ENCODE measurements around the gene HLA-A. TPM values are rescaled to one million over a fixed set of nuclear protein-coding genes. Genes with fewer than 3 reads are reported as not detected.

Gene HLA-A
- 1,302 and 1,396 TPM in 2 replicates for total RNA-seq (2014; rRNA removed; shearing (Covaris generic); ENCODE audit: low replicate concordance)

DNA sequence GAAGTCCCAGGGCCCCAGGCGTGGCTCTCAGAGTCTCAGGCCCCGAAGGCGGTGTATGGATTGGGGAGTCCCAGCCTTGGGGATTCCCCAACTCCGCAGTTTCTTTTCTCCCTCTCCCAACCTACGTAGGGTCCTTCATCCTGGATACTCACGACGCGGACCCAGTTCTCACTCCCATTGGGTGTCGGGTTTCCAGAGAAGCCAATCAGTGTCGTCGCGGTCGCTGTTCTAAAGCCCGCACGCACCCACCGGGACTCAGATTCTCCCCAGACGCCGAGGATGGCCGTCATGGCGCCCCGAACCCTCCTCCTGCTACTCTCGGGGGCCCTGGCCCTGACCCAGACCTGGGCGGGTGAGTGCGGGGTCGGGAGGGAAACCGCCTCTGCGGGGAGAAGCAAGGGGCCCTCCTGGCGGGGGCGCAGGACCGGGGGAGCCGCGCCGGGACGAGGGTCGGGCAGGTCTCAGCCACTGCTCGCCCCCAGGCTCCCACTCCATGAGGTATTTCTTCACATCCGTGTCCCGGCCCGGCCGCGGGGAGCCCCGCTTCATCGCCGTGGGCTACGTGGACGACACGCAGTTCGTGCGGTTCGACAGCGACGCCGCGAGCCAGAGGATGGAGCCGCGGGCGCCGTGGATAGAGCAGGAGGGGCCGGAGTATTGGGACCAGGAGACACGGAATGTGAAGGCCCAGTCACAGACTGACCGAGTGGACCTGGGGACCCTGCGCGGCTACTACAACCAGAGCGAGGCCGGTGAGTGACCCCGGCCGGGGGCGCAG lies at the start of gene HLA-A:
Gene HLA-A (plus strand): TSS at position 258 of the 778 bp plus-strand sequence. CDS start 22 bp downstream, at position 280.
- in situ Hi-C loops (cut with HindIII; ENCODE audit: low pct_unique_long_range_greater_than_20kb, low sequenced_read_pairs): no loop called here
- DNase-seq (ENCODE audit: low read depth): peak; percentile 92

DNA sequence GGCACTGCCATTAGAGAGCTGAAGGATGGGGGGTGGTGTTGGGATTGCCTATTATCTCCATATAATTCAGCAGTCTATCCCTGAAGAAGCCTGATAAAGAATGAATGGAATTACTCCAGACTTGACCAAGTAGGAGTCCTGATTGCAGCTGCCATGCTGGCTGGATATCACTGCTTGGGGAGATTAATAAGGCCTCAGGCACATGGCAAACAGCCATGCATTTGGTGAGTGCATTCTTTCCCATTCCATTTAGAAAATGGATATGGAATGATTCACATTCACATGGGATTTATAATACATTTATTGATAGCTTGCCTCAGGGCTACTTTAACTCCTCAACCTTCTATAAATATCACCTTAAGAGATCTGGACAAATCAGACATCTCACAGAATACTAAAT lies 49.6 kb upstream of the HLA-A start:
- no peak for DNase-seq (ENCODE audit: low read depth)
- in situ Hi-C loops (cut with HindIII; ENCODE audit: low pct_unique_long_range_greater_than_20kb, low sequenced_read_pairs): no loop called here

DNA sequence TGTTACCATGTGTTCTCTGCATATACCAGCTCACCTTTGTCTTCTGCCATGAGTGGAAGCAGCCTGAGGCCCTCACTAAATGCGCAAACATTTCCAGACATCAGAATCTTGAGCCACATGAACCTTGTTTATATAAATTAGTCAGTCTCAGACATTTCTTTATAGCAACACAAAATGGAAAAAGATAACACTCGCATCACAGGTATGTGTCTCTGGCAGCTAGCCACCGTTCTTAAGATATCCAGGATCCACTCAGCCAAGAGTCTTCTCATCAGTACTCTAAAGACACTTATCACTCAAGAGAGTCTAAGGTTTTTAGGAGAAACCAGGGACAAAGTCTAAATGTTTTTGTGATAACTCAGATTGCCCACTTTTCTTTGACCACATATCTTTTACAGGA lies 43.1 kb upstream of the HLA-A start:
- in situ Hi-C loops (cut with HindIII; ENCODE audit: low pct_unique_long_range_greater_than_20kb, low sequenced_read_pairs): no loop called here
- DNase-seq (ENCODE audit: low read depth): no peak

DNA sequence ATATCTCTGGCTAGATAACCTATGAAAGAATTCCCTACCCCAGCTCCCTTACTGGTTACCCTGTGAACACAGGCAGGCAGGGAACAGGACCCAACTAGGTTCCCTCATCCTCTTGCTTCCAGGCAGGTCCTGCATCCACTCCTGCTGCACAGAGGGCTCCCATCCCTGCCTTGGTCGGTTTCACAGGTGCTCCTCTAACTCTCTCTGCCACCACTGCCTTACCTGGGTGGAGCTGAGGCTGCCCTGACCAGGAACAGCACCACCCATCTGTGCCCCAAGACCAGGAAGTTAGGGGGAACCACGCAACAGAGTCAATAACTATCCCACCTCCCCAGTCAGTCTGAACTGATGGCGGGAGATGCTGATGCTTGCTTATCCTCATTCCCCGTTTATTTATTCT lies 37.0 kb upstream of the HLA-A start:
- in situ Hi-C loops (cut with HindIII; ENCODE audit: low pct_unique_long_range_greater_than_20kb, low sequenced_read_pairs): no loop called here
- no peak for DNase-seq (ENCODE audit: low read depth)

DNA sequence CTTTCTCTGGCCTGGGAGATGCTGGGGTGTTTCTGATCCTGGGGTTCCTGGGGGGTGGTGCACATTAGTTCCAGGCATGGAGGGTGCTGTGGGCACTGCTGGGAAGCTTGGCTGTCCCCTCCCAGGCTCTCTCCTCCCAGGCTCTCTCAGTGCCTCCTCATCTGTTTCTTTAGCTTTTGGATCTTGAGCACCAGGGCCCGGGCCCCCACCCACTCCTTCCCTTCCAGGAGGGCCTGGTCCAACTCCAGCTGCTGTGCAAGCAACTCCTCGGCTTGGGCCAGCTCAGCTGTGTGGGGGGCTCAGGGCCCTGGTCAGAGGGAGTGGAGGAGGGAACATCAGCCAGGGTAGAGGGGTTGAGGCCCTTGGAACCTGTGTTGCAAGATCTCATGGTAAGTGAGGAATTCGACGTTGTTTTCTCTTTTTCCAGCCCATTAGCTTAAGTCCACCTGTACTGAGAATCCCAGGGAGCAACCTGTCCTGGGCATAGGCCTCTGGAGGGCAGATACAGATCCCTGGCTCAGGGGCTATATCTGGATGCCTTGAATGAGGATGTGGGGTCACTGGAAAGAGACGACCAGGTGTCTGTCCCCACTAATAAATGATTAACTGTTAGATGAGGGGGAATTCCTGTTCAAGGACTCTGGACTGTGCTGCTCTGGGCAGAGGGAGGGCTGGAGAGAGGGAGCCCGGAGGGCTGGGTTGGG lies 34.5 kb upstream of the HLA-A start:
- DNase-seq (ENCODE audit: low read depth): peak; percentile 25
- in situ Hi-C loops (cut with HindIII; ENCODE audit: low pct_unique_long_range_greater_than_20kb, low sequenced_read_pairs): no loop called here

DNA sequence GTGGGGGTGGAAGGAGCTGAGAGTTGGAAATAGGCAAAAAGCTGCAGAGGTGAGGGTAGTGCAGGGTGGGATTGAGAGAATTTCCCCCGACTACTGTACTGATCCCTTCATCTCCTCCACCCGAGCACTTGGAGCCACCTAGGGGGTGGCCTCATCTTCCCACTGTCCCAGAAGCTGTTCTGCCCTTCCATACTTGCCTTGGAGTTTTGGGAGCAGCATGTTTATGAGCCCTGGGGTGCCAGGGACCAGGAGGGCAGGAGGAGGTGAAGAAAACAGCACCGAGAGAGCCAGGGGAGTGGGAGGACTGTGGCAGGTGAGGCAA lies 34.0 kb upstream of the HLA-A start:
- no peak for DNase-seq (ENCODE audit: low read depth)
- in situ Hi-C loops (cut with HindIII; ENCODE audit: low pct_unique_long_range_greater_than_20kb, low sequenced_read_pairs): no loop called here

DNA sequence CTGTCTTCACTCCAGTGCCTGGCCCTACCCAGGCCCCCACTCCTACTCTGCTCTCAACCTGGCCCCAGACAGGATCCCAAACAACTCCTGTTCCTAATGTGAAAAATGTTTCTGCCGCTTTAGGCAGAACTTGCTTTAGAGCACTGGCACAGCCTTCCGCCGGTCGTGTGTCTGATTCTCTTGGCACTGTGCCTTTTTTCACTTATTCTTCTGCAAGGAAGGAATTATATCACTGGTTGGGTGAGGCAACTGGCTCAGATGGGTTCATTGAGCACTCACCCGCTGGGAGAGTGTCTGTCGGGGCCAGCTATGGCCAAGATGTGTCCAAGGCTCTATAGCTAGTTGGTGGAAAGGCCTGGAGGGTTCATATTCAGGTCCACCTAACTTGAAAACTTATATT lies 33.6 kb upstream of the HLA-A start:
- in situ Hi-C loops (cut with HindIII; ENCODE audit: low pct_unique_long_range_greater_than_20kb, low sequenced_read_pairs): no loop called here
- no peak for DNase-seq (ENCODE audit: low read depth)

DNA sequence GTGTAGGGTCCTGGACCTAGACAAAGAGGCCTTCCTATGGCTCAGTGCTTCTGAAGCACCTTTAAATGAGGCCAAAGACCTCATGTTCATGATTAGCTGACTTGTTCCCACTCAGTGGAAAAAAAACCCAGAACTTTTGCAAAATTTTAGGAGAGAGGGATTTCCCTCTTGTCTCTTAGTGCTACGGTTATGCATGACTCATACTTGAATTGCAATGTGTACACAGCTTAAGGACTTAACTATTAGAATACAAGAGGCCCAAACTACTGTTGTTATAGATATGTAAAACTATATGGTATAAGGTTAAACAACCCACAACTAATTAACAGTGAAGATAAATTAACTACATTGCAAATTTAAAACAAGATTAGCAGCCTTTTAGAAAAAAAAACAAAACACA lies 32.3 kb upstream of the HLA-A start:
- in situ Hi-C loops (cut with HindIII; ENCODE audit: low pct_unique_long_range_greater_than_20kb, low sequenced_read_pairs): no loop called here
- no peak for DNase-seq (ENCODE audit: low read depth)

DNA sequence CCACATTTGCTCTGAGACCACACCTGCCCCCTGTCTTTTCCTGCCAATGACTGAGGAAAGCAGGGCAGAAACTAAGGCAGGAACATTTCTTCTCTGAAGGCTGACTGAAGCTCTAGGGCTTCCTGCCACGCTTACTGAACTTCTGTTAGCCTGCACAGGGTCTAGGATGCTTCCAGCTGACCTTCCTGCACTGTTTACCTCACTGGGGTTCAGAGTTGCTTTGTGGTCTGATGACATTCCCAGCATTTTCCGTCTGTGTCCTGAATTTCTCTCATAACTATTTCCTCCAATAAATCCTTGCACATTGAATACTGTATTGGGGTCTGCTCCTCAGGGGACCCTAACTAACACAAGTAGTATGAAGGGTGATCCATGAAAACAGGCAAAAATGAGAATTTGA lies 29.5 kb upstream of the HLA-A start:
- DNase-seq (ENCODE audit: low read depth): no peak
- in situ Hi-C loops (cut with HindIII; ENCODE audit: low pct_unique_long_range_greater_than_20kb, low sequenced_read_pairs): no loop called here

DNA sequence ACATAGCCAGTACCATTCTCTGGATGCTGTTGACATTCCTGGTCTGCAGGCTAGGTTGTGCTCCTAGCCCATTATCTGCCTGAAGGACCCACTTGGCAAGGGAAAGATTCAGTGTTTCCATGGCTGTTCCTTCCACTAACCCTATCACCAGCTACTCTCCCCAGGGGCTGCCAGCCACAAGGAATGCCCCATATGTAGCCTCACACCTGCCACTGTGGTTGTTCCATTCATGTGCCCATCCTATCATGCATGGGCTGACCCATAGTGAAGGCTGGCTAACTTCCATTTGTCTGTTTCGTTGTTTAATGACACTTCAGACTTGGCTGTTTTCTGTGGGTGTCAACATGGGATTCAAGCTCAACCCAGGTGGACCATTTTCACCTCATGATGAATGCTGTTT lies 25.6 kb upstream of the HLA-A start:
- no peak for DNase-seq (ENCODE audit: low read depth)
- in situ Hi-C loops (cut with HindIII; ENCODE audit: low pct_unique_long_range_greater_than_20kb, low sequenced_read_pairs): no loop called here

DNA sequence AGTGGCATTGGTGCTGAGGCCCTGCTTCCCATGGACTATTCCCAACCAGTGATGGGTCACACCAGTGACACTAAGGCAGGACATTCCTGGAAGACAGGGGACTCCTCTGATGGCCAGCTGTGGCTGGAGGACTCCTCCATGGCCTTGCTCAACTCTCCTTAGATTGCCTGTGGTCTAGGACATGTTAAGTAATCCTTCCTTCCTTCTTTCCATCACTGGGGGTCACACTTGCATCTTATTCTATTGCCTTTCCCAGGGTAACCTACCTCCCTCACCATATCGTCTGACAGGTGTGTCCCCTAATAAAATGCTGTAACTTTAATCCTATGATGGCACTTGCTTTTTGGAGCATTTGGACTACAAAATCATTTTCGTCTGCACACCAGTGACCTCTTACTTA lies 24.5 kb upstream of the HLA-A start:
- DNase-seq (ENCODE audit: low read depth): no peak
- in situ Hi-C loops (cut with HindIII; ENCODE audit: low pct_unique_long_range_greater_than_20kb, low sequenced_read_pairs): no loop called here

DNA sequence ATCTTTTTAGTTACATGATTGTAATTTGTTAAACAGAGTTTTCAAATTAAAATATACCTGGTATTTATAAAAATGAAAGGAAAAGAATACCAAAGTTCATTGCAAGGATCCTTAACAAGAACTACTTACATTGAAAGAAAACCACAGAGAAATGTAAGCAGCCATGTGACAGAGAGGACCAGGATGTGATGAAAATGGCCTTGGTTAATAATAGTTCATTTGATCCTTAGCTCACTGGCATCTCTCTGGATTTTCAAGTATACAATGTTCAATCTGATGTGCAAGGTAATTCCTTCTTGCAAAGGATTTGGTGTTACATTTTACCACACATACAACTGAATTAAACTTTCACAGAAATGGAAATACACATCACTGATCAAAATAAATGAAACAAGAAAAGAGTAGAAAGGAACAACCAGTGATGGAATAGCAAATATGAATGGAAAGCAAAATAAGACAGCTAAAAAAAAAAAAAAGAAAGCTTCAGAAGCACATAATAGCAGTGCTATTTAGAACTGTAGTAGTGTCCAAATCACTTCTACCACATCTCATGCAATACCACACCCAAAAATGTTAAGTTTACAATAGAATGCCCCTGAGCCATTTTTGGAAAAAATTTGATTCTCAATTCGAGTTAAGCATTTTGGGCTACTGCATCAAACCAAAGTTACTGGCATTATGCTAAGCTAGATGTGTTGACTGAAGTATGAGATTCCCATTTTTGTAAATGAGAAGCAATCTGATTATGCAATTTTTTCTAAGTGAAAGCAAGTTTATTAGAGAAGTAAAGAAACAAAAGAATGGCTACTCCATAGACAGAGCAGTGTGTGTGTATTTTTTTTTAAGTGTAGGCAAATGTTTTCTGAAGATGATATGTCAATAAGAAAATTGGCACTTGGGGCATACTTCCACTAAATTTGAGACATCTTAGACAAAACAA lies 22.6 kb upstream of the HLA-A start:
- in situ Hi-C loops (cut with HindIII; ENCODE audit: low pct_unique_long_range_greater_than_20kb, low sequenced_read_pairs): no loop called here
- DNase-seq (ENCODE audit: low read depth): no peak

DNA sequence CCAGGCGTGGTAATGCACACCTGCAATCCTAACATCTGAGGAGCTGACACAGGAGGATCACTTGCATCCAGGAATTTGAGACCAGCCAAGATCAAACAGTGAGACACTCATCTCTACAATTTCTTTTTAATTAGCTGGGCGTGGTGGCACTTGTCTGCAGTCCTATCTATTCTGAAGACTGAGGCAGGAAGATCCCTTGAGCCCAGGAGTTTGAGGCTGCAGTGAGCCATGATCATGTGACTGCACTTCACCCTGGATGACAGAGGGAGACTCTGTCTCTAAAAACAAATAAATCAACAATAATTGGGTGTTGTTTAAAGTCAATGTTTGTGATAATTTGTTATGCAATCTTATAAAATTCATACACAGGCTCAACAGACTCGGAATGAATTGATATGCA lies 18.0 kb upstream of the HLA-A start:
- in situ Hi-C loops (cut with HindIII; ENCODE audit: low pct_unique_long_range_greater_than_20kb, low sequenced_read_pairs): no loop called here

DNA sequence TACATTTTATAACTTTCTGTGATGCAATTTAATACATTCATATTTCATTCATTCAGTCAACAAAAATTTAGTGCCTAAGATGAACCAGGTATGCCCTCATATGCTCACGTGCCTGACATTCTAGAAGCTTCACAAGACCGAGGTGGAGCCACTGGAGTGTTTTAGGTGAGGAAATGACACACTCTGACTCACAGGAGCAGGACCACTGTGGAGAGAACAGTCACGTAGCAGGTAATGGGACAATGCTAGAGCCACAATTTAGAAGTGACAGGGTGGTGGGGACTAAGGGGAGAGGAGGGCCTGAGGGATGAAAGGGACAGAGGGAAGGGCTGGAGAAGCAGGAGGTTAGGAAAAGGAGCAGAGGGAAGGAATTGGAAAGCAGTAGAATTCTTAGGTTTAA lies 17.6 kb upstream of the HLA-A start:
- in situ Hi-C loops (cut with HindIII; ENCODE audit: low pct_unique_long_range_greater_than_20kb, low sequenced_read_pairs): no loop called here
- no peak for DNase-seq (ENCODE audit: low read depth)

More for the DNA sequence above, 18.0 kb upstream of the HLA-A start:
- no peak for DNase-seq (ENCODE audit: low read depth)

DNA sequence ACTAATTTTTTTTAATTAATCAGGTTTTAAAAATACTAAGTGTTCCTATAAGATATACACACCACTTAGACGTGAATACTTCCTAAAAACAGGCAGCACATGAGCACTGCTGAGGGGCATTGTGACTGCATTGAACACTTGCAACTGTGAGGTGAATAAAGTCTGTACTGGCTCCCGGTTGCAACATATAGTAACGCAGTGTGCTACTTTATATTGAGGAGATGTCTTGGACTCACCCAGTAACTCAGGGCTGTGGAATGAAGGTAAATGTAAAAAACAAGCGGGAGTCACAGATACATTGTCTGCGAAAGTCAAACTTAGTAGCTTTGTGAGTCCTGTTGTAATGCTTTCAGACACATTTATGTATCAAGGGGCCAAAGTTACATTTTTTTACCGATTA lies 17.0 kb upstream of the HLA-A start:
- DNase-seq (ENCODE audit: low read depth): no peak
- in situ Hi-C loops (cut with HindIII; ENCODE audit: low pct_unique_long_range_greater_than_20kb, low sequenced_read_pairs): no loop called here

DNA sequence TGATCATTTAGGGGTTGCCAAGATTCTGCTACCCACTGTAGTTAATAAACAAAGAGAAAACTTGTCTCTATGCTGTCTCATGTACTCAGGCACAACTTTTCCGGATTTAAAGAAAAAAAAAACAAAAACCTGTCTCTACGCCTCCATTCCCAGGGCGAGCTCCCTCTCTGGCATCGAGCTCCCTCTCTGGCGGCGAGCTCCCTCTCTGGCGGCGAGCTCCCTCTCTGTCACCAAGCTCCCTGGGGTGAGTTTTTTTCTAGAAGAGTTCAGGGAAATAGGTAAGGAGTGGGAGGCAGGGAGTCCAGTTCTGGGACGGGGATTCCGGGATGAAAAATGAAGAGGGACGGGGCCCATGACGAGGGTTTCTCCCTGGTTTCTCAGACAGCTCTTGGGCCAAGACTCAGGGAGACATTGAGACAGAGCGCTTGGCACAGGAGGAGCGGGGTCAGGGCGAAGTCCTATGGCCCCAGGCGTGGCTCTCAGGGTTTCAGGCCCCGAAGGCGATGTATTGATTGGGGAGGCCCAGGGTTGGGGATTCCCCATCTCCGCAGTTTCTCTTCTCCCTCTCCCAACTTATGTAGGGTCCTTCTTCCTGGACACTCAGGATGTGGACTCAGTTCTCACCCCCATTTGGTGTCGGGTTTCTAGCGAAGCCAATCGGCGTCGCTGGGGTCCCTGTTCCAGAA lies 16.5 kb upstream of the HLA-A start:
- DNase-seq (ENCODE audit: low read depth): no peak
- in situ Hi-C loops (cut with HindIII; ENCODE audit: low pct_unique_long_range_greater_than_20kb, low sequenced_read_pairs): no loop called here

DNA sequence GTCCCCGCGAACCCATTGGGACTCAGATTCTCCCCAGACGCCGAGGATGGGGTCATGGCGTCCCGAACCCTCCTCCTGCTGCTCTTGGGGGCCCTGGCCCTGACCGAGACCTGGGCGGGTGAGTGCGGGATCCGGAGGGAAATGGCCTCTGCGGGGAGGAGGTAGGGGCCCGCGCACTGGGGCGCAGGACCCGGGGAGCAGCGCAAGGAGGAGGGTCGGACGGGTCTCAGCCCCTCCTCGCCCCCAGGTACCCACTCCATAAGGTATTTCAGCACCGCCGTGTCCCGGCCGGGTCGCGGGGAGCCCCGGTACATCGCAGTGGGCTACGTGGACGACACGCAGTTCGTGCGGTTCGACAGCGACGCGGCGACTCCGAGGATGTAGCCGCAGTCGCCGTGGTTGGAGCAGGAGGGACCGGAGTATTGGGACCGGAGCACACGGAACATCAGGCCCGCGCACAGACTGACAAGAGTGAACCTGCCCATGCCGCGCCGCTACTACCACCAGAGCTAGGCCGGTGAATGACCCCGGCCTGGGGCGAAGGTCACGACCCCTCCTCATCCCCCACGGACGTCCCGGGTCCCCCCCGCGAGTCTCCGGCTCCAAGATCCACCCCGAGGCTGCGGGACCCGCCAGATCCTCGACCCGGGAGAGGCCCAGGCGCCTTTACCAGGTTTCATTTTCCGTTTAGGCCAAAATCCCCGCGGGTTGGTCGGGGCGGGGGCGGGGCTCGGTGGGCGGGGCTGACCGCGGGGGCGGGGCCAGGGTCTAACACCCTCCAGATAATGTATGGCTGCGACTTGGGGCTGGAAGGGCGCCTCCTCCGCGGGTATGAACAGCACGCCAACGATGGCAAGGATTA lies 15.7 kb upstream of the HLA-A start:
- in situ Hi-C loops (cut with HindIII; ENCODE audit: low pct_unique_long_range_greater_than_20kb, low sequenced_read_pairs): no loop called here
- DNase-seq (ENCODE audit: low read depth): no peak

DNA sequence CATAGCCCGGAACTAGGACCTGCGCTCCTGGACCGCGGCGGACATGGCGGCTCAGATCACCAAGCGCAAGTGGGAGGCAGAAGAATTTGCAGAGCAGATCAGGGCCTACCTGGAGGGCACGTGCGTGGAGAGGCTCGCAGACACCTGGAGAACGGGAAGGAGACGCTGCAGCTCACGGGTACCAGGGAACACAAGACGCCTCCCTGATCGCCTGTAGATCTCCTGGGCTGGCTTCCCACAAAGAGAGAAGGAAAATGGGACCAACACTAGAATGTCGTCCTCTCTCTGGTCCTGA lies 15.1 kb upstream of the HLA-A start:
- DNase-seq (ENCODE audit: low read depth): no peak
- in situ Hi-C loops (cut with HindIII; ENCODE audit: low pct_unique_long_range_greater_than_20kb, low sequenced_read_pairs): no loop called here

All from Caki2 (cell line).